ENCODE results near the gene ADCY2. TPM values are rescaled to one million over a fixed set of nuclear protein-coding genes. Genes with fewer than 3 reads are reported as not detected.

ADCY2 gene
- total RNA-seq, 1 experiment from 2014 or later: 31.3 TPM

DNA sequence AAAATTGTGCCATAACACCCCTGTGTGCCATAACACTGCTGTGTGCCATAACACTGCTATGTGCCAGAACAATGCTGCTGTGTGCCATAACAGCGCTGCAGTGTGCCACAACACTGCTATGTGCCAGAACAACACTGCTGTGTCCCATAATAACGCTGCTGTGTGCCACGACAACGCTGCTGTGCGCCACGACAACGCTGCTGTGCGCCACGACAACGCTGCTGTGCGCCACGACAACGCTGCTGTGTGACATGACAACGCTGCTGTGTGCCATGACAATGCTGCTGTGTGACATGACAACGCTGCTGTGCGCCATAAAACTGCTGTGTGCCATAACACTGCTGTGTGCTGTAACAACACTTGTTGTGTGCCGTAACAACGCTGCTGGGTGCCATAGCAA is 429.1 kb downstream of the ADCY2 start:
- no peak overlapping the region for H3K4me2 ChIP-seq (ENCODE audit: insufficient read depth, insufficient read length, low read length)
- H3K23ac ChIP-seq (ENCODE audit: insufficient read length, low read depth, low read length): no peak overlapping the region
- H4K91ac ChIP-seq (ENCODE audit: insufficient read length, low read depth, low read length): no peak overlapping the region
- no peak for DNase-seq
- H3K14ac ChIP-seq (ENCODE audit: insufficient read depth, low read length): 0 out of 2 replicates have a peak overlapping the region, but pooled peaks have one; percentile 10
- no peak overlapping the region for H2BK15ac ChIP-seq (ENCODE audit: low read depth, low read length)
- no peak overlapping the region for H3K4me3 Mint-ChIP-seq
- no peak overlapping the region for H2AK5ac ChIP-seq (ENCODE audit: insufficient read length, low read length)
- H3K23me2 ChIP-seq (ENCODE audit: insufficient read length, low read depth, low read length, poor library complexity, severe bottlenecking): peaks cover 4% of the 10 kb centered on the region
- TF ChIP-seq, protein P1, sequence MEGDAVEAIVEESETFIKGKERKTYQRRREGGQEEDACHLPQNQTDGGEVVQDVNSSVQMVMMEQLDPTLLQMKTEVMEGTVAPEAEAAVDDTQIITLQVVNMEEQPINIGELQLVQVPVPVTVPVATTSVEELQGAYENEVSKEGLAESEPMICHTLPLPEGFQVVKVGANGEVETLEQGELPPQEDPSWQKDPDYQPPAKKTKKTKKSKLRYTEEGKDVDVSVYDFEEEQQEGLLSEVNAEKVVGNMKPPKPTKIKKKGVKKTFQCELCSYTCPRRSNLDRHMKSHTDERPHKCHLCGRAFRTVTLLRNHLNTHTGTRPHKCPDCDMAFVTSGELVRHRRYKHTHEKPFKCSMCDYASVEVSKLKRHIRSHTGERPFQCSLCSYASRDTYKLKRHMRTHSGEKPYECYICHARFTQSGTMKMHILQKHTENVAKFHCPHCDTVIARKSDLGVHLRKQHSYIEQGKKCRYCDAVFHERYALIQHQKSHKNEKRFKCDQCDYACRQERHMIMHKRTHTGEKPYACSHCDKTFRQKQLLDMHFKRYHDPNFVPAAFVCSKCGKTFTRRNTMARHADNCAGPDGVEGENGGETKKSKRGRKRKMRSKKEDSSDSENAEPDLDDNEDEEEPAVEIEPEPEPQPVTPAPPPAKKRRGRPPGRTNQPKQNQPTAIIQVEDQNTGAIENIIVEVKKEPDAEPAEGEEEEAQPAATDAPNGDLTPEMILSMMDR (conservative IDR thresholded peaks at IDR 0.05): no peak
- H2BK5ac ChIP-seq (ENCODE audit: insufficient read length, low read length): no peak overlapping the region
- no peaks in the 10 kb centered on the region; a peak in 1 of 4 replicates for H3K4me1 Mint-ChIP-seq
- no peak overlapping the region for H2AFZ ChIP-seq (ENCODE audit: low read length)
- H3K27ac Mint-ChIP-seq: no peak overlapping the region
- H3K4me1 ChIP-seq (ENCODE audit: insufficient read depth, low read length): no peaks in the 10 kb centered on the region
- H2BK120ac ChIP-seq (ENCODE audit: low read depth, low read length, poor library complexity, severe bottlenecking): no peak overlapping the region
- H4K5ac ChIP-seq (ENCODE audit: insufficient read length, low read depth, low read length): no peak overlapping the region
- no peak overlapping the region for H4K8ac ChIP-seq (replicated peaks; ENCODE audit: insufficient read length, low read depth, low read length)
- no peaks in the 10 kb centered on the region for H3K79me2 ChIP-seq (ENCODE audit: insufficient read depth, low read length)
- no peak overlapping the region for H3K56ac ChIP-seq (ENCODE audit: insufficient read length, low read depth, low read length)
- H3K18ac ChIP-seq (ENCODE audit: insufficient read length, low read depth, low read length): peak overlapping the region; percentile 48
- no peak overlapping the region for H3K9ac ChIP-seq (ENCODE audit: extremely low read depth, insufficient read length, low read length)
- H3K9me3 ChIP-seq (ENCODE audit: control insufficient read depth, low read depth, low read length): no peaks in the 10 kb centered on the region
- no peak overlapping the region for H2BK12ac ChIP-seq (ENCODE audit: insufficient read length, low read depth, low read length)
- H3K36me3 Mint-ChIP-seq (ENCODE audit: insufficient read depth in 1 of 3, low read depth in 3 of 3): peaks cover 9 to 25% (median 12%) of the 10 kb centered on the region in 3 experiments; a peak in 5 of 7 replicates
- no peak overlapping the region for H2BK20ac ChIP-seq (ENCODE audit: low read depth, low read length, poor library complexity, severe bottlenecking)
- no peak overlapping the region for H3K4ac ChIP-seq (ENCODE audit: low read depth, low read length)
- H3T11ph ChIP-seq (ENCODE audit: low read length): no peak overlapping the region
- no CpG with 5 or more reads among the region's 18 CpGs for WGBS (ENCODE audit: extremely low coverage, insufficient read length, low lambda C conversion rate)
- no peaks in the 10 kb centered on the region for H3K27me3 ChIP-seq (ENCODE audit: insufficient read depth, low read length)
- no peaks in the 10 kb centered on the region for H3K27me3 Mint-ChIP-seq (ENCODE audit: low read depth)
- no peak overlapping the region for H3K27ac ChIP-seq (ENCODE audit: insufficient read length, low read depth, low read length)
- no peaks in the 10 kb centered on the region for H3K79me1 ChIP-seq (ENCODE audit: insufficient read depth, low read depth, low read length, poor library complexity, severe bottlenecking)
- no peaks in the 10 kb centered on the region for H4K20me1 ChIP-seq (ENCODE audit: control insufficient read depth, insufficient read depth, insufficient read length)
- no peaks in the 10 kb centered on the region for H3K9me3 Mint-ChIP-seq

All from H9 (cell line).